CD4-positive, alpha-beta T cell treated with Interleukin-12 subunit alpha and Interleukin-12 subunit beta, for 1 hour (primary cell): ENCODE data around the gene RABGGTA.

Experiments
- DNase-seq: peaks from one replicate; pipeline ENCODE4 v3.0.0-alpha.2; 2020

Gene RABGGTA

DNA sequence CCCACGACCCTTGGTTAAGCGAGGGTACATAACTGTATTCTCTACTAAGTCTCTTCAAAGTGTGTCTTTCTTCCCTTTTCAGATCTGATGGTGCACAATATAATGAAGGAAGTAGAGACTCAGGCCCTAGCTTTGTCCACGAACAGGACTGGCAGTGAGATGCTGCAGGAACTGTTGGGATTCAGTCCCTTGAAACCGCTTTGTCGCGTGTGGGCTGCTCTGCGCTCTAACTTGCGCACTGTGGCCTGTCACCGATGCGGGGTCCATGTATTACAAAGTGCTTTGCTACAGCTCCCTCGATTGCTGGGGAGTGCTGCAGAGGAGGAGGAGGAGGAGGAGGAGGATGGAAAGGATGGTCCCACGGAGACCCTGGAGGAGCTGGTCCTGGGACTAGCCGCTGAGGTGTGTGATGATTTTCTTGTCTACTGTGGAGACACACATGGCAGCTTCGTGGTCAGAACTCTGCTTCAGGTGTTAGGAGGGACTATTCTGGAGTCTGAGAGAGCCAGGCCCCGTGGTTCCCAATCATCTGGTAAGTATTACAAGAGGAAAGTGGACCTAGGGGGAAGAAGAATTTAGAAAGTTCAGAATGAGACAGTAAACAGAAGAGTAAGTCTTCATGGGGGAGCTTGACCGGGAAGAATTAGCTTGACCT lies 29.1 kb upstream of the RABGGTA start:
- DNase-seq = no peak

DNA sequence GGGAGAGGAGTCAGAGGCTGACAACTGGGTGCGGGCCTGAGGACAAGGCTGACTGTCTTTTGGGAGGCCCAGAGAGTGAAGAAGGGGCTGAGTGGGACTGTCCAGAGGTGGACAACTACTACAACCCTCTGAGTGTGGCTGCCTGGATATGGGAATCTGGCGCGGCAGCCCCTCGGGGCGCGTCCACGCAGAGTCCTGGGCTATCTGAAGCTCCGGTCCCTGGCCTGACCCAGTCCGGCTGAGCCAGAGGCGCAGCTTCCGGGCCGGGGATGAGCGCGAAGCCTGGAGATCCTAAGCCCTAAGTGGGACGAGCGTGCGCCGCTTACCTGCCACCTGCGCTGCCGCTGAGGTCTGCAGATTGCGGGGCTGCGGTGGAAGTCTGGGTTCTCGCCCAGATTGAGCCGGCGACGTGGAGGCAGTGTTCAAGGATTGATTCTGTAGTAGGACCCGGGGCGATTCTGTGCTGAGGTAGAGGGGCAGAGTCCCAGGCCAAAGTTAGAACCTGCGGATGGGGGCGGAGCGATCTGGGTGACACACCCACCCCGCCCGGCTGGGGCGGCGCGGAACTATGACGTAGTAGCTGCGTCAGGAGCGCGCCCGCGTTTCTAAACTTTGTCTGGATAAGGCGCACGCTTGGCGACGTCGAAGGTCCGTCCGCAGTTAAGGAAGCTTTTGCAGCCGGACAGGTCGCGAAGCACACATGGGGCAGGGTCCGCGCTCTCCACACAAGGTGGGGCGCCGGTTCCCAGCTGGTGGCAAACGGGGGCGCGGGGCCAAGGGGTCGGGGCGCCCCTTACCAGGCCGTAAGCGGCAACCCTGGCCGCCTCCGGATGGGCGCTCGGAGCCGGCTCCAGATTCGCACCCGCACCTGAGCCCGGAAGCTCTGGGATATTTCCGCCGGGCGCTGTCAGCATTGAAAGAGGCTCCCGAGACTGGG lies 28.1 kb upstream of the RABGGTA start, which contains the start of the genes DHRS1 and NOP9:
Gene DHRS1, minus strand, starts transcription at position 526 of the 937 bp plus-strand sequence. CDS start 674 bp downstream, outside the sequence.
Gene NOP9, plus strand, starts transcription at position 596 of the 937 bp plus-strand sequence. Its CDS starts 105 bp downstream, at position 701.
- peak; percentile 92 for DNase-seq

DNA sequence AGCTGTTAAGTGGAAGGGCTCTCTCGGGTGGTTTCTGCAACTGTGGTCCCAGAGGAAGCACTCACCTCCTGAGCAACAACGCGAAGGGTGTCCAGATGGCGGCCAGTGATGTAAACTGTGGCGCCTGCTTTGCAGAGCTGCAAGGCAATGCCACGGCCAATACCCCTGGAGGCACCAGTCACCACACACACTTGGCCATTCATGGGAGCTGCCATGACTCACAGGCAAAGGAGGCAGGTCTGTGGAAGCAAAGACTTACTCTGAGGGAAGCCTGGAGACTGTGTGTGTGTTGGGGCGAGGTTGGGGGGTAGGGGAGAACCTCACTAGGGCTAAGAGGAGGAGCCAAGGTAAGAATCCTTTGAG lies 27.5 kb upstream of the RABGGTA start:
- DNase-seq = peak; percentile 18

DNA sequence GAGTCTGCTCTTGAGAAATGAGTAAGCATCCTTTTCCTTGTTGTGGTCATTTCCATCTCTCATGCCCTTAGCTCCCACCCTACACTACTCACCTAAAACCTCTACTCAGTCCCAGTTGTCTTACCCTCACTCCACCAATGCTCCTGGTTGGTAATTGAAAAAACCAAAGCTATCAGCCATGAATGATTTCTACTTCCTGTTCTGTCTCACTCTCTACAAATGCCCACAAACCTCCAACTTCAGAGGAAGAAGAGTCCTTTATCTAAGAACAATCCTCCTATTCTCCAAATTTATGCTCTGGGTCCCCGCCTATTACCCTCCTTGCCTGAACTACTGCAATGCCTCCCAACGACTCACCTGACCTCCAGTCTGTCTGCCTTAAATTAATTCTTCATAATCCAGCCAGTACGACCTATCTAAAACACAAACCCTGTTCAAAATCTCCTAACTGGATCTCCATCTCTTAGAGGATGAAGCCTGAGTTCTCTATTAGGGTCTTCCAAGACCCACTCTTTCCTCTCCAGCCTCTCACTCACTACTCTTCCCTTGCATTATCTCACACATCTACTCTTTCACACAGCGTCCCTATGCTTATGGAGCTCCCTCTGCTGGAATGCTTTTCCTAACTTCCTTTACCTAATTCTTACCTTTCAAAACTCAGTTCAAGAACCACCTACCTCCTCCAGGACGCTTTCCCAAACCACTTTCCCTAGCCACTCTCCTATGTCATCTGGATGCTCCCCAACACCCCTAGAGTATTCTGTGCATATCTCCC lies 26.0 kb upstream of the RABGGTA start:
- DNase-seq = peak; percentile 22

DNA sequence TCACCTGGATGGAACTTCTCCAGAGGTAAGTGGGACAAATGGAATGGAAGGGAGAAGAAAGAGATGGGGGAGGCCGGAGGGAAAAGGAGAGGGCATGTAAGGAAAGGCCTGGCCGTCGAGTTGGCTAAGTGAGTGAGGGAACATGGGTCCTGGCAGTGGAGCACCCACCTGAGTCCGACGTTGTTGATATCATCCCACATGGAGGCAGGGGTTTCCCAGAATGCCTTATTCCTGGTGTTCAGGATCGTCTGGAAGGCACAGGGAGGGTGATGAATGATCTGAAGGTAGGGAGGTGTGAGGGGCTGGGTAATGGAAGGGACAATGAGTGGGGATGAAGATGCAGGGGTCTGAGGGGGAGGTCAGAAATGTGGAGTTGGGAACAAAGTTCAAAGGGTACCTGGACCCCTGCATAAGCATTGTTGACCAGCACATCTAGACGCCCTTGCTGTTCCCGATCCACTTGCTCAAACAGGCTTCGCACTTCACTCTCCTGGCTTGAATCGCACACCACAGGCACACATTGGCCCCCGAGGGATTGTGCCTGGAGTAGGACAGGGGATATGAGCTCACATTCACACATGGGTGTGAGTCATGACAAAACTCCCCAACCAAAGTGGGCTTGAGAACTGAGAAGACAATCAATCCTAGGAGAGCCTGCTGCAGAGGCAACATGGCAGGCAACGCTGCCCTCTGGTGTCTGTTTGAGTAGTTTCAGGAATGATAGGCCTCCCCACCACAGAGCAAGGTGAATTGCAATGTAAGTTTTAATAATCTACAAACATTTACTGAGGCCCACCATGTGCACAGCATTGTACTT lies 25.2 kb upstream of the RABGGTA start:
- peak; percentile 82 for DNase-seq

DNA sequence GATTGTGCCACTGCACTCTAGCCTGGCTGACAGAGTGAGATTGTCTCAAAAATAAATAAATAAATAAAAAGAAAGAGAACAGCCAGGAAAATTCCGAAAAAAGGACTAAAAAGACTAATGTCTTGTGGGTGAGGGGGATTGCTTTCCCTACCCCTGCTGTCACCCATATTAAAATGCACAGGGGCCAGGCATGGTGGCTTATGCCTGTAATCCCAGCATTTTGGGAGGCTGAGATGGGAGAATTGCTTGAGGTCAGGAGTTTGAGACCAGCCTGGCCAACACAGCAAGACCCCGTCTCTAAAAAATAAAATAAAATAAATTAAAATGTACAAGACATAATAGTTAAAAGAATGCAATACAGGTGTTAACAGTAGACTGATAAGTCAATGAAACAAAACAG lies 22.1 kb upstream of the RABGGTA start:
- no peak for DNase-seq

DNA sequence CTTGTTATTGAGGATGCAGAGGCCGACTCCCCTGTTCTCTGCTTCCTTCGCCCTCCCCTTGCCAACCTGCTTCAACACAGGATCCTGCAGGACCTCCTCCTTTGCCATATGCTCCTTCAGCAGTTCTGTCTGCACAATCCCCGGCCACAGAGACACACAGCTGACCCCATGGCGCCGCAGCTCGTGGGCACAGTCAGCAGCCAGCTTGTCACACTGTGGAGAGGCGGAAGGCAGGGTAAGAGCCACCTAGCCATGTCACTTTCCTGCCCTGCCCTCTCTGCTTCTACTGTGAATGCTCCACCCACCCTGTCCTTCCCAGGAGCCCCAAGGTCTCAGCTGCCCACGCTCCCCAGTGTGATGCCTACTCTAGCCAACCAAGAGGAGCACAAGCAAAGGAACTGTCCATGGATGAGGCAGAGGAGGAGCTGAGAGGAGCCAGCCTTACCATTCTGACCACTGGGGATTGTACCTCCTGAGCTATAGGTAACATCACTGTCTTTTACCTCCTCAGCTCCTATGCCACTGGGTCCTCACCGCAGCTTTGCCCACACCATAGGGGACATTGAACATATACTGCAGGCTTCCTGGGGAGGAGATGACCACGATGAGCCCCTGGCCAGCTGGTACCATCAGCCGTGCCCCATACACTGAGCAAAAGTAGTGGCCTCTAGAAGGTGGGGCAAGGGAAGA lies 20.9 kb upstream of the RABGGTA start:
- DNase-seq = no peak

DNA sequence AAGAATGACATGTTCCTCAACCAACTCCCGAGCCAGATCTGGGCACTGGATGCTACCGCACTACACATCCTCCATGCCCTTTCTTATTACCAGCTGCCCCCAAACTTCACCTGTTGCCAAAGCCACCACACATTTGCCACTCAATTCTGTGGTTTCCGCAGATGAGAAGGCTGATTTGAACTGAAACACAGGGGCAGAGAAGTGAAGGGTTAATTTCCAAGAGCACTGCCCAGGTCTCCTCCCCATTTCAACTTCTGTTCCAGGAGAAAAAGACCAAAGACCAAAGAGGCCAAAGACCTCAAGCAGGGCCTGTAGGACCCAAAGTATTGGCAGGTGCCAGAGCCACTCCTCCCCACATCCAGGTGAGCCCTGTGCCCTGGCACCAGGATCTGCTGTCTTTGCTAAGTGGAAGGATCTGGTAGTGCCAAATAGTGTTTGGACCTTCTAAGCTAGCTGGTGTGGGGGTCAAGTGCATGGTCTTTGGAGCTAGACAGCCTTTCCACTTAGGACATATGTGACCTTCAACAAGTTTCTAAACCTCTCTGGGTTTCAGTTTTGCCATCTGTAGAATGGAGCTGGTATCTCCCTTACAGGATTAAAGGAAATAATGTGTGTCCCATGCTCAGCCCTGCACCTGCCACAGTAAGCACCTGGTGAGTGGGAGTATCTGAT lies 20.2 kb upstream of the RABGGTA start:
- no peak for DNase-seq

DNA sequence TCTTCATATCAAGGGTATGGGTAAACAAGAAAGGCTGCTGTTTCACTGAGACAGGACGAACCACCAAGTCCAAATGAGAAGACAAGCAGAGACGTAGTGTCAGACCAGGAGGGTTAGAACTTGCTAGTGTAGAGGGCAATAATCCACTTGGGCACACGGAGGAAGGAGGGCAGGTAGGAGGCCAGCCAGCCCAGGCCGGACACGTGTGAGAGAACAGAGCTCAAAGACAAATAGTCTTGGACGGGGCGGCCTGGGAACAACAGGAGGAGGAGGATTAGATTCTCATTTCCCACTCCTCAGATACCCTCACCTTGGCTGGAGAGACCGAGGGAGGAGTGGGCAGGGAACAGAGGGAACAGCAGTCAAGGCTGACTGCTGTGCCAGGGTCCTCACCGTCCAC lies 19.3 kb upstream of the RABGGTA start:
- DNase-seq = no peak

DNA sequence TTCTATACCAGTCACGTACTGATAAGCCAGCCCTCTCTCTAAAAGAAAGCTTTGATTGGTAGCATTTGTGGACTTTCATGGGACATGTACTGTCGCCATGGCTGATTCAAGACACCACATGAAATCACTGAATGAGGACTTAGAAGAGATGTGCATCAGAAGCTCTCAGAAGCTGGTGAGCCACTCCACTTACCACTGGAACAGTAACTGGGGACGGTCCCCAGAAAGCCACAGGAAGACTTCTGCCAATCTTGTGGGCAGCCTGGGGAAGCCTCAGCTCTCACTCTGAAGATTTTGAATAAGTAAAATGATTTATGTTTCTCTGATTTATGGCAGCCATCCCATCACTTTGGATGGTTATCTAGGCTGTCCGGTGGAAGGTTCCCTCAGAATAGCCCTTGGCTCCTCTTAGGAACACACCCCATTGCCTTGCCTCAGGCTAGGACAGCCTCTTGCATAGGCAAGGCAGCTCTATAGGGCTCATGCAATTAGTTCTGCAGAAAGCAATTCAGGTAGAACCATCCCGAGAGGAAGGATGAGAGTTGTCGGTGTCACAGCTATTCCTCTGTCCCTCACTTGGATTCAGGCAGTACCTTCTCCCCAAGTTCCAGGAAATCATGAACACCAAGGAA lies 18.4 kb upstream of the RABGGTA start:
- DNase-seq = no peak

DNA sequence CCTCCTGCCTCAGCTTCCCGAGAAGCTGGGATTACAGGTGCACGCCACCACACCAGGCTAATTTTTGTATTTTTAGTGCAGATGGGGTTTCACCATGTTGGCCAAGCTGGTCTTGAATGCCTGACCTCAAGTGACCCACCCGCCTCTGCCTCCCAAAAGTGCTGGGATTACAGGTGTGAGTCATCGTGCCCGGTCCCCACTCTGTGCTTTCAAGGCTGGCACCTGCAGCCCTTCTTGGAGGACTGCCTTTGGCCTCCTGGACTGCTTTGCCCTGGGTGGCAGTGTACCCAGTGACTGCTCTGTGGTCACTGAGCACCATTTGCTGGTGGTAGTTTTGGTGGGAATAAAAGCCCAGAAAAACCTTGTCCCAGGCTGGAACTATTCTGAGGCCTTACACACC lies 15.6 kb upstream of the RABGGTA start:
- DNase-seq = no peak

DNA sequence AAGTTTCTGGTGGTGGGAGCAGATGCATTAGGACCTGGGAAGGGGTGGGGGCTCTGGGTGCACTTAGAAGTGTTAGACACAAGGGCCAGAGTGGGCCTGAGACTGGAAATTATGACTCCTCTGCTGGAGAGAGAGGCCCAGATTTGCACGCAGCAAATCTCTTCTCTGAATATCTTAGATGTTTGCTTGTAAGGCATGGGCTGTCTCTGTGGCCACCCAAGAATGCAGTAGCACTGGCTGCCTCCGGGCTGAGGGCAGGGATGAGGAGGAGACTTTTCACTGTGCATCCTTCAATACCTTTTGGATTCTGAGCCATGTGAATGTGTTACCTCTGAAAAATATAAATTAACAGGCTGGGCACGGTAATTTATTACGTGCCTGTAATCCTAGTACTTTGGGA lies 14.0 kb upstream of the RABGGTA start:
- DNase-seq = no peak

DNA sequence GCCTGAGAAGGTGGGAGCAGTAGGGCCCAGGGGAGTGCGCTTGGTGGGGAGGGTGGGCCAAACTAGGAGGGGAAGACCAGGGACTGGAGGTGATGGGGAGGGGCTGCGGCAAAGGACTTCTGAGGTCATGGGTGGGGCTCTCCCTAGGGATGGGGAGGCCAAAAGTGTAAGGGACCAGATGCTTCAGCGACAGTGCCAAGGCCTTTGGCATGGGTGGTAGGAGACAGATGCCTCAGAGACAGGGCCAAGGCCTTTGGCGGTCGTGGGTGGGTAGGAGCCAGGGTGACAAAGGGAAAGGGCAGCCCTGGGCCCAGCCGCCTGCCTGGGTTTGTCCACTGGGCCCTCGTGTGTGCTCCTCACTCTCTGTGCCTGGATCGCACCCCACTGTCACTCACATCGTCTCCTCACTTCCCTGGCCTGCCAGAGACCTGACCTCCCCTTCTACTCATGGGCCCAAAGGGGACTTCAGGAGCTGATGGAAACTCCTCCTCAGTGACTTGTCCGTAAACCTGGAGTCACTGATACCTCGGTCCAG lies 13.2 kb upstream of the RABGGTA start:
- DNase-seq = no peak

DNA sequence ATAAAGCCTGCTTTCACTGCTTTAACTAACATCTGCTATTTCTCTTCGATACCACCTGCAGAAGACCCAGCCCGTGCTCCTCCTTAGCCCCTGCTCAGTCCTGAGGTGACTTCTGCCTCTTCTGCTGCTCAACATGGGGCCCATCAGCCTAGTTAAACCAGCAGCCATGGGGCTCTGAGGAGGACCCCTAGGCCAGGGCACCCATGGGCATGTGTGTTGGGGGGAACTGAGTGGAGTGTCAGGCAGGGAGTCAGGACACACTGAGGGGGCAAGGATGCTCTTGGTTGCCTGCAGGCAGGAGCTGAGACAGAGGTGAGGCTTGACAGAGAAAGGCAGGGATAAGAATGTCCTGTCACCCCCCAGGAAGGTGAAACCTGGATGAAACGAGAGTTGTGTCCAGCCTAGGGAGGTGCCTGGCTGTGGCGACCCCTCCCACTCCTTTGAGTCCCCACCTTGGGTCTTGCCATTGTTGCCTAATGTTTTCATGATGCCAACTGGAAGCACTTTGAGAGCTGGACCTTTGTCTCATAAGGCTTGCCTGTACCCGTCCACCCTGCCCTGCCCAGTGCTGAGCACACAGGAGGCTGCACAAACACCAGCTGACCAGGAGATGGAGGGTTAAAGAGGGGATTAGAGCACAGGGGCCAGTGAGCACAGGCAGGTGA lies 12.5 kb upstream of the RABGGTA start:
- DNase-seq = no peak

DNA sequence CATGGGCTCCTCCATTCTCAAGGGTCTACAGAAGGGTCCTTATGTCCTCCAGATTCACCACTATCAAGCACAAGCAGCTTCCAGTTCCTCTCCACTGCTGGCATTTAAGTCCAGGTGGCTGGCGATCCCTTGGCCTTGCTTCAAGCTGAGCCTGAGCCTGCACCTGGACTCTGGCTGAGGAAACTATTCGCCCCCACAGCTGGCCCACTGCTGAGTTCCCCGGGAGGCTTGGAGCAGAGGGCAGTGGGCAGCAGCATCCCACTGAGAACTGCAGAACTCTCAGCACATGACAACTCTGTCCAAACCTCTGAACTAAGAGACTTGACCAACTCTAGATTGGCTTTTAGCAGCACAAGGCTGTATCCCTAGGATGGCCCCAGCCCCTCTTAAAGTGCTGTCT lies 11.3 kb upstream of the RABGGTA start:
- no peak for DNase-seq

DNA sequence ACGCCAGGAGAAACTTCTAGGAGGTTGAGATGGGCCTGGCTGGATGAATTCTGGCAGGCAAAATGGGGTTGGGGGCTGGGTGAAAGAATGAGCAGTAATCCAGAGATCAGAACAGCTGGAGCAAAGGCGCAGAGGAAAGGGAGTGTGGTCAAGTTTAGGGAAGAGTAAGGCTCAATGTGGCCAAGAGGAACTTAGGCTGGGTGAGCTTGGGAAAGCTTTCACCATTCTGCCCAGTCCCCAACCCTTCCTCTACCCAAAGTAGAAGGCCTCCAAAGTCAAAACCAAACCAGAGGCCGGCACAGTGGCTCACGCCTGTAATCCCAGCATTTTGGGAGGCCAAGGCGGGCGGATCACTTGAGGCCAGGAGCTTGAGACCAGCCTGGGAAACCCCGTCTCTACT lies 10.2 kb upstream of the RABGGTA start:
- no peak for DNase-seq

DNA sequence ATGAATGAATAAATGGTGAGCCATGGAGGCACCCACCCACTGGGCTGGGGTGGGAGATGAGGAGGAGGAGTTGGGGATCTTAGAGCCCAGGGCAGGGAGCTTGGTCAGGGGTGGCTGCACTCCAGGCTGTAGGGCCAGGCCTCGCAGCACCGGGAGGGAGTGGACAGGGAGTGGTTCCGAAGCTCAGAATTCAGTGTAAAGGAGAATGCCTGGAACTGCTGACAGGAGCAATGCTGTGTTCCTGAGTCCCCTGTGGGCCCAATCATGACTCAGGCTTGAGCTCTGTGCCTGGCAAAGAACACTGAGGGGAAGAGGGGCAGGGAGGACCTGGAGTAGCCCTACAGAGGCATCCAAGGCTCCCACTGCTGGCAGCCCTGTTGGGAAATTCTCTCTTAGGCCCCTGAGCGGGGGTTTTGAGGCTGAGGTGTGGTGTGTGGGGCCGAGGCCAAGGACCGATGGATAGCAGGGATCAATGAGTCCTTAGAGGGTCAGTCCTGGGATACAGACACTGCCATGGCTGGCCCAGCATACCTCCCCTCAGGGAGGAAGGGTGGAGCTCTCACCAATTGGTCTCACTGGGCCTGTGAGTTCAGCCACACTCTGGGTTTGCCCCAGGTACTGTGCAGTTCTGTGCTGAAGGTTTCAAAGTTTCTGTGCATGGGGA lies 9.5 kb upstream of the RABGGTA start:
- DNase-seq = no peak

DNA sequence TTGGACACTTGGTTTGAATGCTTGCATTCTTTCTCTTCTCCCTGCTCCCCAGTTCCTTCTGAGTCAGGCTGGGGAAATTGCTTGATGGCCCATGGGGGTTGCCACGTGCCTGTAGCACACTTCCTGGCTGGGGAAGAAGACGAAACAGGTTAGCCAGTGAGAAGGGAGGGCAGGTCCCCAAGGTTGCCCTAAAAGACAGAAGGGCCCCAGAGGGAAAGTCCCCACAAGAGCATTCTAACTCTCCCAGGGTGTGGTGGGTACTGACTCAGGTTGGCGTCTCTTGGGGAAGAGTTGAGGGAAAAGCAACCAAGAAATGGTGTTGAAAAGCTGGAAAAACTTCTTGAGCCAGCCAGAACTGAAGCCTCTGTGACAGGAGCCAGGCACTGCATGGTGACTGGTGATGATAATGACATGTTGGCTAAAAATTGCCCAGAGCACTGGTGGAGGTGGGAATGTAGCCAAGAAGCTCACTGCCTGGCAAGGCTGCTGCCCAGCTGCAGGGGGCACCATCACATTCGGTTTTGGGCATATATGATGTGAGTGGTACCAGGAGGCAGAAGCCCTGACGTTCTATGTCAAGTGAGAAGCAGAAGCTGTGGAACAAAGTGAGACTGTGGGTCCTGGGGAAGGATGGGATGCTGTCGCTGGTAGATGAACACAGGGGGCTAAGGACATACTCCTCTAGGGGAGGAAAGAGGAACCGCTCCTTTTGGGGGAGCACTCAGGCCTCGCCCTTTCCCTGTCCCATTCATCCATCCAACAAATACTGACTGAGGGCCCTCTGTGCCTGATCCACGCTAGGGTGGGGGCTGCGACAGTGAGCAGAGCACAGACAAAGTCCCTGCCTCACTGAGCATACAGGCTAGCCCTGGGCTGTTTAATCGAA lies 8.1 kb upstream of the RABGGTA start:
- DNase-seq = peak; percentile 71
